ENCODE data around the gene ABRAXAS1. TPM values are rescaled to one million over a fixed set of nuclear protein-coding genes. Genes with fewer than 3 reads are reported as not detected.

Gene ABRAXAS1
- 21.3 and 24.7 TPM in 2 replicates for total RNA-seq

DNA sequence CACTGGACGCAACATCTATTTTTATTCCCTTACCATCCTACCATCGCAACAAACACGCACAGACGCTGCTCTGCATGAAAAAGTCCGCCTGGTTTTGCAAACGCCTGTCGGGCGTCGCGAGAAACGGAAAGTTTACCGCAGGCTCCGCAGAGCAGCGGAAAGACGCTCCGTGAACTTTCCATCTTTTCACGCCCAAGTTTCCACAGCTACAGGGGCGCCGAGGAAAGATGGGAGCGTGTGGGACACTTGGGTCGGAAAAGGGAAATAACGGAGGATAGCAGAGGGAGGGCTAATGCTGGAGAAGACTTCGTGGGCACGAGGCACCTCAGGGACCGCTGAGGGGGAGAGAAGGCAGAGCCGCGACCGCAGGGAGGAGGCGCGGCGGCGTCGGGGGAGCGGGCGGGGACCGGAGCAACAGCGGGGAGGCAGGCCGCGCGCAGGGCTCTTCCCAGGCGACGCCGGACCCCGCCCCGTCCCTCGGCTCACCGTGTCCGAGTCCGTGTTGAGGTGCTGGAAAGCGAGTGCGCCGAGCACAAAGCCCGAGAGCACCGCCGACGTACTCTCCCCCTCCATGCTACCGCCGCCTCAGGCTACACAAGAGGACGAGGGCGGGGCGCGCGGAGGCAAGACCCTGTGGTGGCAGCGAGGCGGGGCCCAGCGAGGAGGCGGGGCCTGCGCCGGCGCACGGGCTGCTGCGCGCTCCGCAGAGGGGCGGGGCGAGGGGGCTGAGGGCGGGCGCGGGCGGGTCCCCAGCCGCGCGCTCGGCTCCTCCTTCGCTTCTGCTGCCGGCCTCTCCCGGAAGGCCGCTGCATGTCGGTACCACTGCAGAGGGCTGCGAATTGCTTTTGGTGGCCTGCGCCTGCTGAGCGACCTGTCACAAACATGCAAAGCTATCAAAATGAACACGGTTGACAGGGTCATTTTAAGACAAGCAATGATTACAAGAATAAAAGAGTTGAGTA, at the start of gene ABRAXAS1:
TSS of gene ABRAXAS1 (minus strand) at position 601 of the 962 bp plus-strand sequence. CDS start at position 573, 28 bp downstream.

DNA sequence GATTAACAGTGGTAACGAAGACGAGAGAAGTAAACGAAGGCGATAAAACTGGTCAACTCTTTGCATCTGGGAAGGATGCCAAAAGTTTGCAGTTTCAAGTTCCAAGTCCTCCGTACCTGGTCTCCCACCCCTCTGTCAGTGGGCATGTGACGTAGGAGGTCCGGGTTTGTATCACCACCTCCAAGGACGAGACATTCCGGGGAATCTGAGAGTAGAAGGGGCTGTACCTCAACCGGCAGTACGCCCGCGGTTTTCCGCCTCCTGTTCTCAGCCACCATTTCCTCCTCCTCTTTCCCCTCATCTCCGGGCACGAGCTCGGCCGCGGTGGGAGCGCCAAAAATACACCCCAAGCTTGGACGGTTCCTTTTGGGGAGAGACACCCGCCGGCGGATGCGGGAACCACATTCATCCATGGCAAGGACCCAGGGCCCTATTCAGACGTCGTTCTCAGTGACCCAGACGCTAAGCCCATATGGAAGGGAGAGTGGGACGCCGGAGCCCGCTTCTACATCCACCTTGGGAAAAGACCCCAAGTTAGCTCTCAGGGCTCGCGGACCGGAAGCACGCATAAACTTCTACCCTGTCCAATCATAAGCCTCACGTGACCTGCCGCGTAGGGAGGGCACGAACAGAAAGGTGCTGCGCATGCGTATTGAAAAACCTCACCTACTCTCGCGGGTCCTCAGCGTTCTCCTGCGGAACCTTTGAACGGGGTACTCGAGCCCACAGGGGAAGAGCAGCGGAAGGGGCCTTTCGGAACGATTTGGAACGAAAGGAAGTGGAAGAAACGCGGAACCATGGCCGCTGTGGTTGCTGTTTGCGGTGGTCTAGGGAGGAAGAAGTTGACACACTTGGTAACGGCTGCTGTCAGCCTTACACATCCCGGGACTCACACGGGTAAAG, 29.4 kb downstream of the ABRAXAS1 start, which contains the start of the genes HELQ and MRPS18C:
TSS of gene HELQ (minus strand) at position 543 of the 903 bp plus-strand sequence. CDS start at position 413, 130 bp downstream.
TSS of gene MRPS18C (plus strand) at position 778 of the 903 bp plus-strand sequence. CDS start at position 798, 20 bp downstream.

Other genes with a start within 250 kb of the ABRAXAS1 start
- 4.6 and 11.8 TPM in 2 replicates for gene COQ2, start 200.3 kb downstream of the ABRAXAS1 start, total RNA-seq
- gene HPSE, start 150.3 kb downstream of the ABRAXAS1 start, total RNA-seq = 0.63 and 0.69 TPM in 2 replicates
- gene HELQ, start 29.3 kb downstream of the ABRAXAS1 start, total RNA-seq = 14.0 and 19.6 TPM in 2 replicates
- gene MRPS18C, start 29.0 kb downstream of the ABRAXAS1 start, total RNA-seq = 17.5 and 25.4 TPM in 2 replicates
- 13.9 and 22.4 TPM in 2 replicates for gene GPAT3, start 51.0 kb upstream of the ABRAXAS1 start, total RNA-seq